PC-3 (cell line): Measurements from ENCODE around the gene EXOC2. TPM values are rescaled to one million over a fixed set of nuclear protein-coding genes. Genes with fewer than 3 reads are reported as not detected.

Experiments used
- ATAC-seq: fragments of 200-7000 bp; cut with Tn5 transposase; 2 replicates; pipeline ENCODE4 v1.9.1; 2020; ENCODE audit warnings: mild to moderate bottlenecking, moderate library complexity
- BruUV-seq: library from RNA; stranded (reverse); fragments of 400-500 nt; replicated peaks from 2 replicates; lab custom pipeline; 2021; lab: Mats Ljungman, UMichigan
- CTCF ChIA-PET: fragments of 300-600 bp; sonication (Branson Sonifier 250); formaldehyde crosslinking; loops from one replicate; lab custom pipeline; 2022; ENCODE audit warnings: antibody characterized with exemption; lab: Charles Lee
- POLR2A ChIA-PET: fragments of 300-600 bp; sonication (Branson Sonifier 250); formaldehyde crosslinking; loops from one replicate; lab custom pipeline; 2022; ENCODE audit warnings: antibody characterized with exemption; ENCODE audit not compliant: unreplicated experiment; lab: Charles Lee
- DNase-seq: peaks from one replicate; pipeline ENCODE4 v3.0.0-alpha.2; 2015
- H2AFZ ChIP-seq: fragments of 300-600 bp; sonication (generic); 2 replicates; pipeline ENCODE4 v1.6.0; 2016; ENCODE audit warnings: antibody characterized with exemption, low read length
- H3F3A ChIP-seq: fragments of 300-600 bp; sonication (generic); one replicate; pipeline ENCODE4 v1.6.0; 2017; ENCODE audit warnings: antibody characterized with exemption, low read length, control low read depth, mild to moderate bottlenecking; ENCODE audit not compliant: unreplicated experiment
- H3K27ac ChIP-seq: fragments of 300-600 bp; sonication (generic); 2 replicates; pipeline ENCODE4 v1.5.1; 2016; ENCODE audit warnings: mild to moderate bottlenecking, low read length
- H3K27me3 ChIP-seq: fragments of 300-600 bp; sonication (generic); 2 replicates; pipeline ENCODE4 v1.6.1; 2016; ENCODE audit warnings: low read length, mixed read lengths
- H3K36me3 ChIP-seq: fragments of 300-600 bp; sonication (generic); 2 replicates; pipeline ENCODE4 v1.6.1; 2016; ENCODE audit warnings: low read depth, mixed run types, low read length, mixed read lengths
- H3K4me1 ChIP-seq: fragments of 300-600 bp; sonication (generic); 2 replicates; pipeline ENCODE4 v1.5.1; 2016; ENCODE audit warnings: low read length; ENCODE audit not compliant: insufficient read depth
- H3K4me2 ChIP-seq: fragments of 300-600 bp; sonication (generic); 2 replicates; pipeline ENCODE4 v1.6.0; 2016; ENCODE audit warnings: low read length
- H3K4me3 ChIP-seq: fragments of 300-600 bp; sonication (generic); 2 replicates; pipeline ENCODE4 v1.5.1; 2016; ENCODE audit warnings: mild to moderate bottlenecking, low read length, mixed read lengths
- H3K79me2 ChIP-seq: fragments of 300-600 bp; sonication (generic); 2 replicates; pipeline ENCODE4 v1.6.1; 2017; ENCODE audit warnings: low read length, mixed read lengths
- H3K9ac ChIP-seq: fragments of 300-600 bp; sonication (generic); 2 replicates; pipeline ENCODE4 v1.6.0; 2016; ENCODE audit warnings: mild to moderate bottlenecking, low read length
- H3K9me2 ChIP-seq: fragments of 300-600 bp; sonication (generic); replicated peaks from 2 replicates; pipeline ENCODE4 v1.6.1; 2016; ENCODE audit warnings: mixed run types, low read length, mixed read lengths
- H3K9me3 ChIP-seq: fragments of 300-600 bp; sonication (generic); 2 replicates; pipeline ENCODE4 v1.6.1; 2016; ENCODE audit warnings: low read length, mixed read lengths
- H4K20me1 ChIP-seq: fragments of 300-600 bp; sonication (generic); 2 replicates; pipeline ENCODE4 v1.6.1; 2016; ENCODE audit warnings: low read length, mixed read lengths
- CTCF ChIP-seq: fragments of 300-600 bp; sonication (generic); conservative IDR thresholded peaks from 2 replicates; pipeline ENCODE4 v1.5.1; 2017; ENCODE audit warnings: antibody characterized with exemption, low read depth, mild to moderate bottlenecking, low read length
- EZH2 ChIP-seq: fragments of 300-600 bp; sonication (generic); IDR thresholded peaks from one replicate; pipeline ENCODE4 v1.6.1; 2017; ENCODE audit warnings: antibody characterized with exemption, mild to moderate bottlenecking, low read length; ENCODE audit not compliant: unreplicated experiment
- EZH2phosphoT487 ChIP-seq: fragments of 300-600 bp; sonication (generic); IDR thresholded peaks from 2 replicates; pipeline ENCODE4 v1.6.1; 2018; ENCODE audit warnings: mild to moderate bottlenecking, antibody characterized with exemption, low read length, borderline replicate concordance
- intact Hi-C: fragments of 100-400 bp; cut with micrococcal nuclease; formaldehyde crosslinking; loops from 2 replicates; pipeline ENCODE4 v1.9.0; 2023
- total RNA-seq: library from RNA; depleted of rRNA; stranded (reverse); fragments of >200 nt; gene quantifications from 2 replicates; pipeline ENCODE4 v1.2.3, GENCODE V29; 2014

Gene EXOC2
- total RNA-seq, 1 experiment from 2014 or later = 27.7 TPM

GRCh38 chr6:489001-489400 lies 203.9 kb downstream of the EXOC2 start:
- Histone ChIP-seq H3K9ac (no peak overlapping the region), H3K9me2 (no peaks in the 10 kb centered on the region), H2AFZ (no peak overlapping the region), H3K27ac (no peak overlapping the region), H3K4me3 (no peak overlapping the region), H3K36me3 (no peaks in the 10 kb centered on the region; the same call in 1 of the 2 replicates), H3K9me3 (no peaks in the 10 kb centered on the region), H4K20me1 (no peaks in the 10 kb centered on the region), H3K4me2 (no peak overlapping the region), H3K27me3 (no peaks in the 10 kb centered on the region), H3F3A (no peaks in the 10 kb centered on the region), H3K79me2 (no peaks in the 10 kb centered on the region), H3K4me1 (no peaks in the 10 kb centered on the region)
- no peak for DNase-seq
- BruUV-seq = no TSS peak
- ChIA-PET POLR2A (no interaction called here), CTCF (no interaction called here)
- TF ChIP-seq EZH2 (no peak), CTCF (no peak), EZH2phosphoT487 (no peak)
- no peak for ATAC-seq
- intact Hi-C loops = no loop called here

GRCh38 chr6:487956-488355 lies 205.0 kb downstream of the EXOC2 start:
- DNase-seq (no peak), ATAC-seq (no peak)
- H3K27me3 ChIP-seq = no peaks in the 10 kb centered on the region
- H3F3A ChIP-seq = no peaks in the 10 kb centered on the region
- POLR2A ChIA-PET = no interaction called here
- no peaks in the 10 kb centered on the region for H4K20me1 ChIP-seq
- CTCF ChIA-PET = no interaction called here
- BruUV-seq = no TSS peak
- TF ChIP-seq EZH2 (no peak), EZH2phosphoT487 (no peak), CTCF (no peak)
- H3K4me3 ChIP-seq = no peak overlapping the region
- H3K4me2 ChIP-seq = no peak overlapping the region
- no peak overlapping the region for H3K27ac ChIP-seq
- no peak overlapping the region for H2AFZ ChIP-seq
- no peaks in the 10 kb centered on the region; the same call in 1 of the 2 replicates for H3K36me3 ChIP-seq
- no peaks in the 10 kb centered on the region for H3K9me2 ChIP-seq
- H3K4me1 ChIP-seq = no peaks in the 10 kb centered on the region
- H3K9me3 ChIP-seq = no peaks in the 10 kb centered on the region
- H3K9ac ChIP-seq = no peak overlapping the region
- H3K79me2 ChIP-seq = no peaks in the 10 kb centered on the region
- intact Hi-C loops = no loop called here

GRCh38 chr6:485655-486170 lies 207.2 kb downstream of the EXOC2 start:
- no peak for DNase-seq
- BruUV-seq = no TSS peak
- POLR2A ChIA-PET = no interaction called here

More at GRCh38 chr6:485655-486170, 207.2 kb downstream of the EXOC2 start:
- Histone ChIP-seq H4K20me1 (no peaks in the 10 kb centered on the region), H3K9ac (no peak overlapping the region), H3K4me2 (no peak overlapping the region), H3K9me3 (no peaks in the 10 kb centered on the region), H3K4me3 (no peak overlapping the region), H3K4me1 (no peaks in the 10 kb centered on the region), H3K79me2 (no peaks in the 10 kb centered on the region), H3K9me2 (no peaks in the 10 kb centered on the region), H2AFZ (no peak overlapping the region), H3F3A (no peaks in the 10 kb centered on the region), H3K27me3 (no peaks in the 10 kb centered on the region), H3K36me3 (no peaks in the 10 kb centered on the region; the same call in 1 of the 2 replicates), H3K27ac (no peak overlapping the region)
- CTCF ChIA-PET = no interaction called here
- no peak for TF ChIP-seq EZH2phosphoT487
- ATAC-seq = no peak
- intact Hi-C loops = no loop called here
